ENCODE measurements around the gene ERC2.

Gene ERC2

GRCh38 chr3:56406826-56407515, 61.3 kb downstream of the ERC2 start:
- no peak for ATAC-seq
- TF ChIP-seq ISL1 (CRISPR knock-in tag; IDR thresholded peaks at IDR 0.05) (peak; percentile 33; the same call in 1 of the 2 replicates), PPARA (CRISPR knock-in tag; IDR thresholded peaks at IDR 0.05; ENCODE audit: borderline replicate concordance) (no peak)

GRCh38 chr3:56404884-56405283, 63.4 kb downstream of the ERC2 start:
- no peak for ATAC-seq
- TF ChIP-seq CREB5 (CRISPR knock-in tag; IDR thresholded peaks at IDR 0.05; ENCODE audit: low read depth) (no peak), ISL1 (CRISPR knock-in tag; IDR thresholded peaks at IDR 0.05) (no peak), ZNF70 (CRISPR knock-in tag; IDR thresholded peaks at IDR 0.05) (no peak), ZNF565 (CRISPR knock-in tag; conservative IDR thresholded peaks at IDR 0.05; ENCODE audit: low read depth) (no peak), RARB (CRISPR knock-in tag; IDR thresholded peaks at IDR 0.05) (no peak), CSDC2 (CRISPR knock-in tag; IDR thresholded peaks at IDR 0.05) (no peak), PATZ1 (CRISPR knock-in tag; IDR thresholded peaks at IDR 0.05; ENCODE audit: borderline replicate concordance) (no peak), PPARA (CRISPR knock-in tag; IDR thresholded peaks at IDR 0.05; ENCODE audit: borderline replicate concordance) (no peak), SNAI2 (CRISPR knock-in tag; IDR thresholded peaks at IDR 0.05) (no peak), ZNF8 (CRISPR knock-in tag; IDR thresholded peaks at IDR 0.05) (no peak), TCF4 (CRISPR knock-in tag; IDR thresholded peaks at IDR 0.05; ENCODE audit: borderline replicate concordance) (no peak), ARNTL (CRISPR knock-in tag; IDR thresholded peaks at IDR 0.05; ENCODE audit: borderline replicate concordance, low read depth) (no peak)

GRCh38 chr3:56398659-56399058, 69.6 kb downstream of the ERC2 start:
- no peak for ATAC-seq
- TF ChIP-seq ZNF8 (CRISPR knock-in tag; IDR thresholded peaks at IDR 0.05) (no peak), TSHZ2 (CRISPR knock-in tag; IDR thresholded peaks at IDR 0.05) (no peak), CREB5 (CRISPR knock-in tag; IDR thresholded peaks at IDR 0.05; ENCODE audit: low read depth) (no peak), PPARA (CRISPR knock-in tag; IDR thresholded peaks at IDR 0.05; ENCODE audit: borderline replicate concordance) (no peak), CSRNP3 (CRISPR knock-in tag; IDR thresholded peaks at IDR 0.05) (no peak), BACH2 (CRISPR knock-in tag; IDR thresholded peaks at IDR 0.05; ENCODE audit: borderline replicate concordance) (no peak), ARNTL (CRISPR knock-in tag; IDR thresholded peaks at IDR 0.05; ENCODE audit: borderline replicate concordance, low read depth) (no peak), ZFP30 (CRISPR knock-in tag; IDR thresholded peaks at IDR 0.05) (no peak), SNAI2 (CRISPR knock-in tag; IDR thresholded peaks at IDR 0.05) (no peak), ZFP3 (CRISPR knock-in tag; IDR thresholded peaks at IDR 0.05) (no peak), RARB (CRISPR knock-in tag; IDR thresholded peaks at IDR 0.05) (no peak), POU6F1 (CRISPR knock-in tag; IDR thresholded peaks at IDR 0.05; ENCODE audit: borderline replicate concordance, low read depth) (no peak), CSDC2 (CRISPR knock-in tag; IDR thresholded peaks at IDR 0.05) (no peak), ISL1 (CRISPR knock-in tag; IDR thresholded peaks at IDR 0.05) (no peak), TOX (CRISPR knock-in tag; IDR thresholded peaks at IDR 0.05; ENCODE audit: borderline replicate concordance) (no peak)

All from SK-N-SH treated with all-trans-retinoic acid at 6 μM for 48 hours (cell line).